Measurements from ENCODE around the gene NSMCE3.

NSMCE3 gene

GRCh38 chr15:29222129-29222853 lies 47.3 kb downstream of the NSMCE3 start:
- no peak for DNase-seq (ENCODE audit: low read depth in 3 of 3)

GRCh38 chr15:29220852-29221251 lies 48.8 kb downstream of the NSMCE3 start:
- no peak for DNase-seq (ENCODE audit: low read depth in 3 of 3)

- DNase-seq (ENCODE audit: low read depth in 3 of 3) = no peak
These were observed 52.7 kb downstream of the NSMCE3 start for GRCh38 chr15:29216955-29217354.

All from stimulated activated CD4-positive, alpha-beta T cell treated with anti-CD3 and anti-CD28 coated beads, TNF-alpha, amount 100 ng/mL, for 48 hours (primary cell).